HepG2 (cell line): ENCODE measurements around the gene SCAMP3. TPM values are rescaled to one million over a fixed set of nuclear protein-coding genes. Genes with fewer than 3 reads are reported as not detected.

Experiments
- BCL6 ChIP-seq: IDR thresholded peaks from 2 replicates; pipeline ENCODE4 v1.6.1; 2016; ENCODE audit warnings: missing genetic modification reagents, missing compliant biosample characterization
- CREM ChIP-seq, 2 experiments: sonication (generic) in 1 of 2; formaldehyde crosslinking in 1 of 2; IDR thresholded peaks; 2 replicates each; pipeline versions ENCODE4 v1.4.0 to v1.6.1; 2016 to 2020; ENCODE audit warnings: antibody characterized with exemption in 1 of 2, mild to moderate bottlenecking in 1 of 2, missing genetic modification reagents in 1 of 2
- GATAD2A ChIP-seq: IDR thresholded peaks from 2 replicates; pipeline ENCODE4 v1.6.1; 2016
- KDM3A ChIP-seq: IDR thresholded peaks from 2 replicates; pipeline ENCODE4 v1.6.1; 2018; ENCODE audit warnings: low read depth, missing compliant biosample characterization
- MAZ ChIP-seq, 2 experiments: sonication (generic) in 1 of 2; formaldehyde crosslinking in 1 of 2; IDR thresholded peaks; 2 replicates each; pipeline versions ENCODE4 v1.5.0 to v1.6.1; 2012 to 2020; ENCODE audit warnings: low read depth in 2 of 2, mild to moderate bottlenecking in 2 of 2, borderline replicate concordance in 1 of 2, improper control_type of control experiment in 1 of 2, low read length in 1 of 2, missing genetic modification reagents in 1 of 2, moderate library complexity in 1 of 2
- MBD4 ChIP-seq: IDR thresholded peaks from 2 replicates; pipeline ENCODE4 v1.6.1; 2012; ENCODE audit warnings: low read length, inconsistent platforms, borderline replicate concordance
- PCBP2 ChIP-seq: fragments of 200-400 bp; formaldehyde crosslinking; optimal IDR thresholded peaks from 2 replicates; pipeline ENCODE3; 2018; ENCODE audit warnings: low read length, low read depth; ENCODE audit not compliant: poor library complexity, severe bottlenecking
- REL ChIP-seq: sonication (generic); formaldehyde crosslinking; conservative IDR thresholded peaks from 2 replicates; pipeline ENCODE4 v1.8.0; 2022; ENCODE audit warnings: mild to moderate bottlenecking, missing genetic modification reagents, moderate library complexity
- ZNF672 ChIP-seq: sonication (generic); formaldehyde crosslinking; IDR thresholded peaks from 2 replicates; pipeline ENCODE4 v1.8.1; 2022; ENCODE audit warnings: missing genetic modification reagents
- ZNF7 ChIP-seq: IDR thresholded peaks from 2 replicates; pipeline ENCODE4 v1.6.1; 2016; ENCODE audit warnings: missing biosample characterization, missing genetic modification reagents
- ZNF709 ChIP-seq: sonication (generic); formaldehyde crosslinking; IDR thresholded peaks from 2 replicates; pipeline ENCODE4 v1.5.0; 2020; ENCODE audit warnings: mild to moderate bottlenecking, missing genetic modification reagents
- ZNF772 ChIP-seq: sonication (generic); formaldehyde crosslinking; IDR thresholded peaks from 2 replicates; pipeline ENCODE4 v1.5.0; 2020; ENCODE audit warnings: mild to moderate bottlenecking, missing genetic modification reagents
- ZNF777 ChIP-seq: sonication (generic); formaldehyde crosslinking; IDR thresholded peaks from 2 replicates; pipeline ENCODE4 v1.4.0; 2020; ENCODE audit warnings: missing genetic modification reagents
- ZSCAN12 ChIP-seq: sonication (generic); formaldehyde crosslinking; IDR thresholded peaks from 2 replicates; pipeline ENCODE4 v1.9.0; 2021; ENCODE audit warnings: mild to moderate bottlenecking, missing genetic modification reagents
- polyA plus RNA-seq, 8 experiments: library from polyadenylated mRNA; depleted of rRNA in 3 of 8; stranded (reverse) in 7 of 8; unstranded in 1 of 8; fragments of >200 nt; fragmentation: Illumina TruSeq in 4 of 8; extraction: Trizol in 4 of 8; gene quantifications; 2 replicates each; pipeline versions ENCODE4 v1.2.1 to v1.2.3, GENCODE V29; 2011 to 2016; ENCODE audit warnings: low read depth in 4 of 8, missing spikeins in 1 of 8, mixed read lengths in 1 of 8; ENCODE audit not compliant: insufficient read depth in 1 of 8
- total RNA-seq, 5 experiments: library from RNA; depleted of rRNA; stranded (reverse); fragments of >200 nt; fragmentation: Illumina TruSeq; extraction: Trizol; gene quantifications; 2 replicates each; pipeline ENCODE4 v1.2.3, GENCODE V29; 2016; ENCODE audit warnings: low read depth in 1 of 5
- TF ChIP-seq, protein P1 (sequence below): sonication (generic); IDR thresholded peaks from 2 replicates; pipeline ENCODE4 v1.6.1; 2016; ENCODE audit warnings: low read depth, borderline replicate concordance
- TF ChIP-seq, protein P2 (sequence below): IDR thresholded peaks from 2 replicates; pipeline ENCODE4 v1.6.1; 2016; ENCODE audit warnings: missing genetic modification reagents, missing compliant biosample characterization
- TF ChIP-seq, protein P3 (sequence below): sonication (generic); formaldehyde crosslinking; IDR thresholded peaks from 2 replicates; pipeline ENCODE4 v1.5.1; 2020; ENCODE audit warnings: mild to moderate bottlenecking, missing genetic modification reagents
- TF ChIP-seq, protein P4 (sequence below): sonication (generic); formaldehyde crosslinking; IDR thresholded peaks from 2 replicates; pipeline ENCODE4 v1.4.0; 2020; ENCODE audit warnings: missing genetic modification reagents

SCAMP3 gene
- total and polyA plus RNA-seq, 2 of the 13 experiments (the other 11 are each of a cell fraction or from before 2014, with no cell fraction given), result 46.8 to 83.3 TPM

DNA sequence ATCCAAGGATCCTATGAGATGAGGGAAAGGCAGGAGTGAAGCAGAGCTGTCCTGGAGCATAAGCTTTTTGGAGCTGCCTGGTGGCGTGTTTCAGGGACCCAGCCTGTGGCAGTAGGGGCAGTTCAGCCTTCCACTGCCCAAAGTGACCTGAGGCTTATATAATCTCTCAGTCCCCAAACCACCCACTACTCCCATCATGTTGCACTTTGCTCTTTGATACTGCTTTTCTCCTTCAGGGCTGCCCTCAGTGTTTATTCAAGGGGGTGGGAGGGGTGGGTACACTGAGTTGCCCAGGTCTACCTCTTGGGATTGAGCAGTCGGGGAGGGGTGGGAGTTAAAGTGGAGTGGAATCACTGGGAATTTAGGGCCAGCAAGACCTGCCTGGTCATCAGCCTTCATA, 24.4 kb upstream of the SCAMP3 start (continued):
- TF ChIP-seq, protein P1, sequence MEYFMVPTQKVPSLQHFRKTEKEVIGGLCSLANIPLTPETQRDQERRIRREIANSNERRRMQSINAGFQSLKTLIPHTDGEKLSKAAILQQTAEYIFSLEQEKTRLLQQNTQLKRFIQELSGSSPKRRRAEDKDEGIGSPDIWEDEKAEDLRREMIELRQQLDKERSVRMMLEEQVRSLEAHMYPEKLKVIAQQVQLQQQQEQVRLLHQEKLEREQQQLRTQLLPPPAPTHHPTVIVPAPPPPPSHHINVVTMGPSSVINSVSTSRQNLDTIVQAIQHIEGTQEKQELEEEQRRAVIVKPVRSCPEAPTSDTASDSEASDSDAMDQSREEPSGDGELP, result no peak
- TF ChIP-seq ZNF672 (CRISPR knock-in tag) (no peak), GATAD2A (peak; percentile 69), ZNF7 (CRISPR knock-in tag) (no peak), MBD4 (no peak), ZSCAN12 (CRISPR knock-in tag) (no peak), ZNF709 (no peak), BCL6 (0 out of 2 replicates have a peak, but pooled peaks have one; percentile 14), REL (CRISPR knock-in tag) (no peak), KDM3A (CRISPR knock-in tag) (no peak), ZNF772 (CRISPR knock-in tag) (0 out of 2 replicates have a peak, but pooled peaks have one; percentile 21), CREM (IDR thresholded peaks at IDR 0.05) (peak; percentile 44; the same call in 1 of the 2 replicates), CREM (CRISPR knock-in tag; IDR thresholded peaks at IDR 0.05) (no peak), ZNF777 (CRISPR knock-in tag) (no peak), PCBP2 (no peak), MAZ (IDR thresholded peaks at IDR 0.05; ENCODE audit: borderline replicate concordance, low read depth, low read length) (no peak), MAZ (CRISPR knock-in tag; IDR thresholded peaks at IDR 0.05; ENCODE audit: low read depth) (0 out of 2 replicates have a peak, but pooled peaks have one; percentile 57)
- TF ChIP-seq, protein P2, sequence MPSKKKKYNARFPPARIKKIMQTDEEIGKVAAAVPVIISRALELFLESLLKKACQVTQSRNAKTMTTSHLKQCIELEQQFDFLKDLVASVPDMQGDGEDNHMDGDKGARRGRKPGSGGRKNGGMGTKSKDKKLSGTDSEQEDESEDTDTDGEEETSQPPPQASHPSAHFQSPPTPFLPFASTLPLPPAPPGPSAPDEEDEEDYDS (CRISPR knock-in tag), result 0 out of 2 replicates have a peak, but pooled peaks have one; percentile 42
- TF ChIP-seq, protein P3, sequence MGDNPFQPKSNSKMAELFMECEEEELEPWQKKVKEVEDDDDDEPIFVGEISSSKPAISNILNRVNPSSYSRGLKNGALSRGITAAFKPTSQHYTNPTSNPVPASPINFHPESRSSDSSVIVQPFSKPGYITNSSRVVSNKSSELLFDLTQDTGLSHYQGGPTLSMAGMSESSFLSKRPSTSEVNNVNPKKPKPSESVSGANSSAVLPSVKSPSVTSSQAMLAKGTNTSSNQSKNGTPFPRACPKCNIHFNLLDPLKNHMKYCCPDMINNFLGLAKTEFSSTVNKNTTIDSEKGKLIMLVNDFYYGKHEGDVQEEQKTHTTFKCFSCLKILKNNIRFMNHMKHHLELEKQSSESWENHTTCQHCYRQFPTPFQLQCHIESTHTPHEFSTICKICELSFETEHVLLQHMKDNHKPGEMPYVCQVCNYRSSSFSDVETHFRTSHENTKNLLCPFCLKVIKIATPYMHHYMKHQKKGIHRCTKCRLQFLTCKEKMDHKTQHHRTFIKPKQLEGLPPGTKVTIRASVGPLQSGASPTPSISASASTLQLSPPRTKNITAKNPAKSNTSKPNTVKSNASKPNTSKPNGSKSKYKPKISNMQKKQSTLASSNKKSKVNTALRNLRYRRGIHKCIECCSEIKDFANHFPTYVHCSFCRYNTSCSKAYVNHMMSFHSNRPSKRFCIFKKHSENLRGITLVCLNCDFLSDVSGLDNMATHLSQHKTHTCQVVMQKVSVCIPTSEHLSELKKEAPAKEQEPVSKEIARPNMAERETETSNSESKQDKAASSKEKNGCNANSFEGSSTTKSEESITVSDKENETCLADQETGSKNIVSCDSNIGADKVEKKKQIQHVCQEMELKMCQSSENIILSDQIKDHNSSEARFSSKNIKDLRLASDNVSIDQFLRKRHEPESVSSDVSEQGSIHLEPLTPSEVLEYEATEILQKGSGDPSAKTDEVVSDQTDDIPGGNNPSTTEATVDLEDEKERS (CRISPR knock-in tag), result 0 out of 2 replicates have a peak, but pooled peaks have one; percentile 17
- TF ChIP-seq, protein P4, sequence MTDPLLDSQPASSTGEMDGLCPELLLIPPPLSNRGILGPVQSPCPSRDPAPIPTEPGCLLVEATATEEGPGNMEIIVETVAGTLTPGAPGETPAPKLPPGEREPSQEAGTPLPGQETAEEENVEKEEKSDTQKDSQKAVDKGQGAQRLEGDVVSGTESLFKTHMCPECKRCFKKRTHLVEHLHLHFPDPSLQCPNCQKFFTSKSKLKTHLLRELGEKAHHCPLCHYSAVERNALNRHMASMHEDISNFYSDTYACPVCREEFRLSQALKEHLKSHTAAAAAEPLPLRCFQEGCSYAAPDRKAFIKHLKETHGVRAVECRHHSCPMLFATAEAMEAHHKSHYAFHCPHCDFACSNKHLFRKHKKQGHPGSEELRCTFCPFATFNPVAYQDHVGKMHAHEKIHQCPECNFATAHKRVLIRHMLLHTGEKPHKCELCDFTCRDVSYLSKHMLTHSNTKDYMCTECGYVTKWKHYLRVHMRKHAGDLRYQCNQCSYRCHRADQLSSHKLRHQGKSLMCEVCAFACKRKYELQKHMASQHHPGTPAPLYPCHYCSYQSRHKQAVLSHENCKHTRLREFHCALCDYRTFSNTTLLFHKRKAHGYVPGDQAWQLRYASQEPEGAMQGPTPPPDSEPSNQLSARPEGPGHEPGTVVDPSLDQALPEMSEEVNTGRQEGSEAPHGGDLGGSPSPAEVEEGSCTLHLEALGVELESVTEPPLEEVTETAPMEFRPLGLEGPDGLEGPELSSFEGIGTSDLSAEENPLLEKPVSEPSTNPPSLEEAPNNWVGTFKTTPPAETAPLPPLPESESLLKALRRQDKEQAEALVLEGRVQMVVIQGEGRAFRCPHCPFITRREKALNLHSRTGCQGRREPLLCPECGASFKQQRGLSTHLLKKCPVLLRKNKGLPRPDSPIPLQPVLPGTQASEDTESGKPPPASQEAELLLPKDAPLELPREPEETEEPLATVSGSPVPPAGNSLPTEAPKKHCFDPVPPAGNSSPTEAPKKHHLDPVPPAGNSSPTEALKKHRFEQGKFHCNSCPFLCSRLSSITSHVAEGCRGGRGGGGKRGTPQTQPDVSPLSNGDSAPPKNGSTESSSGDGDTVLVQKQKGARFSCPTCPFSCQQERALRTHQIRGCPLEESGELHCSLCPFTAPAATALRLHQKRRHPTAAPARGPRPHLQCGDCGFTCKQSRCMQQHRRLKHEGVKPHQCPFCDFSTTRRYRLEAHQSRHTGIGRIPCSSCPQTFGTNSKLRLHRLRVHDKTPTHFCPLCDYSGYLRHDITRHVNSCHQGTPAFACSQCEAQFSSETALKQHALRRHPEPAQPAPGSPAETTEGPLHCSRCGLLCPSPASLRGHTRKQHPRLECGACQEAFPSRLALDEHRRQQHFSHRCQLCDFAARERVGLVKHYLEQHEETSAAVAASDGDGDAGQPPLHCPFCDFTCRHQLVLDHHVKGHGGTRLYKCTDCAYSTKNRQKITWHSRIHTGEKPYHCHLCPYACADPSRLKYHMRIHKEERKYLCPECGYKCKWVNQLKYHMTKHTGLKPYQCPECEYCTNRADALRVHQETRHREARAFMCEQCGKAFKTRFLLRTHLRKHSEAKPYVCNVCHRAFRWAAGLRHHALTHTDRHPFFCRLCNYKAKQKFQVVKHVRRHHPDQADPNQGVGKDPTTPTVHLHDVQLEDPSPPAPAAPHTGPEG (CRISPR knock-in tag), result no peak
